A549 (cell line): ENCODE measurements around the gene MED12L. TPM values are rescaled to one million over a fixed set of nuclear protein-coding genes. Genes with fewer than 3 reads are reported as not detected.
A peak's percentile ranks its signal among the peaks of the same experiment; 100 is the strongest.

Experiments
- ATAC-seq, 2 experiments: fragments of 200-7000 bp in 1 of 2; fragments of >200 bp in 1 of 2; cut with Nextera tagmentation in 1 of 2; cut with Tn5 transposase in 1 of 2; 3 replicates each; pipeline versions ENCODE4 v1.8.0 to v1.9.1; 2018 to 2020; ENCODE audit warnings: mild to moderate bottlenecking in 1 of 2, moderate library complexity in 1 of 2
- CTCF ChIA-PET: fragments of 300-600 bp; sonication (Branson Sonifier 250); formaldehyde crosslinking; extraction: SDS; loops from one replicate; lab custom pipeline; 2021; ENCODE audit warnings: antibody characterized with exemption, inconsistent platforms; lab: Yijun Ruan, JAX
- POLR2A ChIA-PET: fragments of 350-600 bp; formaldehyde crosslinking; extraction: SDS; loops from one replicate; lab custom pipeline; 2021; ENCODE audit warnings: antibody characterized with exemption, inconsistent platforms; lab: Yijun Ruan, JAX
- DNase-seq, 2 experiments: peaks; one replicate each; pipeline versions ENCODE4 v3.0.0 to v3.0.0-alpha.2; 2011 to 2016; ENCODE audit warnings: low read depth in 1 of 2, low spot score in 1 of 2
- FAIRE-seq: peaks from 2 replicates; lab custom pipeline; 2011; peaks lifted over from hg19 to GRCh38; lab: Jason Lieb, UNC
- H3K27ac ChIP-seq, 2 experiments: fragments of >200 bp; sonication (Bioruptor Twin); formaldehyde crosslinking; 3 replicates each; pipeline ENCODE4 v1.5.1; 2016 to 2017
- H3K4me1 ChIP-seq: fragments of >200 bp; sonication (Bioruptor Twin); formaldehyde crosslinking; 3 replicates; pipeline ENCODE4 v1.6.1; 2016
- H3K4me2 ChIP-seq: fragments of >200 bp; sonication (Bioruptor Twin); formaldehyde crosslinking; 3 replicates; pipeline ENCODE4 v1.6.1; 2016
- H3K4me3 ChIP-seq: fragments of >200 bp; sonication (Bioruptor Twin); formaldehyde crosslinking; 3 replicates; pipeline ENCODE4 v1.5.1; 2016
- H3K9me3 ChIP-seq: fragments of >200 bp; sonication (Bioruptor Twin); formaldehyde crosslinking; 3 replicates; pipeline ENCODE4 v1.6.1; 2016
- ATOH8 ChIP-seq: fragments of 250-450 bp; sonication (Bioruptor Pico); IDR thresholded peaks from 2 replicates; pipeline ENCODE4 v1.5.0; 2020; ENCODE audit warnings: low read depth, mild to moderate bottlenecking, moderate library complexity
- CBX8 ChIP-seq: fragments of 200-600 bp; sonication (generic); IDR thresholded peaks from 2 replicates; pipeline ENCODE4 v1.6.1; 2016
- CTCF ChIP-seq: fragments of >200 bp; sonication (Bioruptor Twin); formaldehyde crosslinking; IDR thresholded peaks from 3 replicates; pipeline ENCODE4 v1.5.1; 2016
- ESRRA ChIP-seq: fragments of 150-350 bp; IDR thresholded peaks from 2 replicates; pipeline ENCODE4 v1.6.1; 2014; ENCODE audit warnings: mild to moderate bottlenecking, low read length, borderline replicate concordance
- FOSB ChIP-seq: fragments of 250-450 bp; sonication (Bioruptor Pico); IDR thresholded peaks from 2 replicates; pipeline ENCODE4 v1.5.0; 2020; ENCODE audit warnings: mild to moderate bottlenecking, moderate library complexity
- HES2 ChIP-seq: fragments of >200 bp; sonication (Bioruptor Twin); formaldehyde crosslinking; IDR thresholded peaks from 2 replicates; pipeline ENCODE4 v1.6.1; 2016
- HMGXB4 ChIP-seq: fragments of 250-450 bp; sonication (Bioruptor Pico); IDR thresholded peaks from 2 replicates; pipeline ENCODE4 v1.5.0; 2021; ENCODE audit warnings: mild to moderate bottlenecking, moderate library complexity, borderline replicate concordance
- MAFK ChIP-seq: fragments of 450-650 bp; IDR thresholded peaks from 2 replicates; pipeline ENCODE4 v1.6.1; 2014; ENCODE audit not compliant: partially characterized antibody
- NPAS2 ChIP-seq: fragments of 250-450 bp; sonication (Bioruptor Pico); IDR thresholded peaks from 2 replicates; pipeline ENCODE4 v1.8.0; 2022; ENCODE audit warnings: mild to moderate bottlenecking, moderate library complexity, borderline replicate concordance
- RCOR1 ChIP-seq: fragments of 150-350 bp; IDR thresholded peaks from 2 replicates; pipeline ENCODE4 v1.6.1; 2014; ENCODE audit warnings: antibody characterized with exemption, low read length, low read depth
- SREBF2 ChIP-seq: fragments of 450-650 bp; IDR thresholded peaks from 2 replicates; pipeline ENCODE4 v1.6.1; 2014; ENCODE audit warnings: mild to moderate bottlenecking, moderate library complexity
- TP53 ChIP-seq: fragments of 250-450 bp; sonication (Bioruptor Pico); IDR thresholded peaks from 2 replicates; pipeline ENCODE4 v1.5.0; 2021; ENCODE audit warnings: mild to moderate bottlenecking, moderate library complexity
- USF2 ChIP-seq: fragments of 450-650 bp; IDR thresholded peaks from 2 replicates; pipeline ENCODE4 v1.6.1; 2014; ENCODE audit warnings: antibody characterized with exemption
- ZC3H11A ChIP-seq: fragments of 450-650 bp; IDR thresholded peaks from 2 replicates; pipeline ENCODE4 v1.6.1; 2014; ENCODE audit warnings: antibody characterized with exemption, mild to moderate bottlenecking
- ZFP36 ChIP-seq: fragments of 450-650 bp; IDR thresholded peaks from 2 replicates; pipeline ENCODE4 v1.6.1; 2014; ENCODE audit warnings: borderline replicate concordance; ENCODE audit not compliant: partially characterized antibody
- ZNF302 ChIP-seq: fragments of 250-450 bp; sonication (Bioruptor Pico); IDR thresholded peaks from 2 replicates; pipeline ENCODE4 v1.9.0; 2021; ENCODE audit warnings: inconsistent platforms, mild to moderate bottlenecking, moderate library complexity
- ZSCAN20 ChIP-seq: fragments of 250-450 bp; sonication (Bioruptor Pico); IDR thresholded peaks from 2 replicates; pipeline ENCODE4 v1.8.0; 2022; ENCODE audit warnings: mild to moderate bottlenecking, moderate library complexity
- WGBS: methylation state at CpG from one replicate; pipeline ENCODE4 v1.1.6; 2017; ENCODE audit errors: missing lambda C conversion rate; 5-methylcytosine and 5-hydroxymethylcytosine counted together
- polyA plus RNA-seq, 4 experiments: library from polyadenylated mRNA; depleted of rRNA in 3 of 4; stranded (reverse); fragments of >200 nt; fragmentation: RNase III in 1 of 4; extraction: RNeasy Plus Mini Kit Qiagen cat#74134 plus additional on column Dnase treatment in 1 of 4; gene quantifications; 2 replicates in 3 of 4; 3 replicates in 1 of 4; pipeline ENCODE4 v1.2.3, GENCODE V29; 2011 to 2017

Gene MED12L
- polyA plus RNA-seq, 2 of the 4 experiments (the other 2 are of a cell fraction), result 0.32 to 0.63 TPM

- WGBS, result 44% methylated on average over 4 of the region's 4 CpGs
- H3K4me2 ChIP-seq, result no peak overlapping the region; the same call in 2 of the 3 replicates
- CTCF ChIA-PET, result interaction anchor here (1.0 to 9.3 kb wide), 11 partner anchors 15 to 630 kb away, joined by 3 to 161 read pairs (median 10); no protein-coding TSS in a partner anchor
- peak in 1 of 2 experiments; percentile 39; a peak in 1 of 6 replicates for ATAC-seq
- TF ChIP-seq TP53 (CRISPR knock-in tag), result no peak
- POLR2A ChIA-PET, result no interaction called here
- FAIRE-seq, result no peak
- no peak overlapping the region for H3K27ac ChIP-seq
- H3K9me3 ChIP-seq, result no peaks in the 10 kb centered on the region
- DNase-seq, result no peak
- no peak overlapping the region for H3K4me3 ChIP-seq
- H3K4me1 ChIP-seq, result peaks cover 11% of the 10 kb centered on the region; the same call in 2 of the 3 replicates
Observed at GRCh38 chr3:151283387-151283786, 197.9 kb downstream of the MED12L start.

- peak overlapping the region; percentile 31; the same call in 2 of the 3 replicates for H3K4me2 ChIP-seq
- WGBS, result 30% methylated on average over 5 of the region's 5 CpGs
- ChIA-PET POLR2A (no interaction called here), CTCF (interaction anchor here (1.0 to 6.2 kb wide), 7 partner anchors 49 to 629 kb away, joined by 3 to 67 read pairs (median 5); no protein-coding TSS in a partner anchor)
- no peaks in the 10 kb centered on the region for H3K9me3 ChIP-seq
- TF ChIP-seq HES2 (no peak), ZNF302 (CRISPR knock-in tag) (no peak), RCOR1 (no peak), ATOH8 (no peak), FOSB (CRISPR knock-in tag) (no peak), CTCF (no peak), ZC3H11A (no peak), ZSCAN20 (CRISPR knock-in tag) (no peak), ESRRA (no peak), HMGXB4 (CRISPR knock-in tag) (no peak), CBX8 (no peak), USF2 (no peak), NPAS2 (CRISPR knock-in tag) (no peak), MAFK (no peak), SREBF2 (no peak), ZFP36 (no peak)
- FAIRE-seq (peak; percentile 13), ATAC-seq (no peak), DNase-seq (peak in 1 of 2 experiments; percentile 9)
- H3K4me3 ChIP-seq, result no peak overlapping the region
- no peak overlapping the region for H3K27ac ChIP-seq
- H3K4me1 ChIP-seq, result peaks cover 11% of the 10 kb centered on the region; the same call in 2 of the 3 replicates
Observed at GRCh38 chr3:151283907-151284461, 198.5 kb downstream of the MED12L start.
